Uterus (tissue), 4 donors: ENCODE results near the gene HNRNPAB. TPM values are rescaled to one million over a fixed set of nuclear protein-coding genes. Genes with fewer than 3 reads are reported as not detected.

Experiments used
- DNase-seq, 2 donors: peaks; one replicate each; pipeline ENCODE4 v3.0.0-alpha.2; 2019 to 2020
- H3K27ac ChIP-seq, 2 donors: fragments of 200-600 bp; sonication (generic); 1 replicate in 1 of 2; 2 replicates in 1 of 2; pipeline ENCODE4 v1.5.1; 2016 to 2018
- H3K27me3 ChIP-seq, 2 donors: fragments of 200-600 bp; sonication (generic); one replicate each; pipeline ENCODE4 v1.5.1; 2018 to 2019; ENCODE audit warnings: control low read depth in 1 of 2
- H3K36me3 ChIP-seq, 2 donors: fragments of 200-600 bp; sonication (generic); one replicate each; pipeline ENCODE4 v1.5.1; 2019; ENCODE audit warnings: control low read depth in 1 of 2
- H3K4me1 ChIP-seq, 2 donors: fragments of 200-600 bp; sonication (generic); one replicate each; pipeline ENCODE4 v1.5.1; 2018 to 2019; ENCODE audit warnings: control low read depth in 1 of 2
- H3K4me3 ChIP-seq, 2 donors: fragments of 200-600 bp; sonication (generic); 1 replicate in 1 of 2; 2 replicates in 1 of 2; pipeline ENCODE4 v1.5.1; 2018 to 2019; ENCODE audit warnings: mild to moderate bottlenecking in 1 of 2
- H3K9me3 ChIP-seq, 2 donors: fragments of 200-600 bp; sonication (generic); one replicate each; pipeline ENCODE4 v1.5.1; 2019; ENCODE audit warnings: control low read depth in 1 of 2
- CTCF ChIP-seq, 4 experiments: fragments of 200-600 bp in 2 of 4; fragments of 450-650 bp in 2 of 4; sonication (generic) in 2 of 4; IDR thresholded peaks; one replicate each; pipeline ENCODE4 v1.5.1; 2016 to 2019; ENCODE audit warnings: antibody characterized with exemption in 4 of 4, mild to moderate bottlenecking in 2 of 4, moderate library complexity in 1 of 4
- POLR2A ChIP-seq, 2 donors: fragments of 450-650 bp; IDR thresholded peaks; one replicate each; pipeline ENCODE4 v1.6.1; 2016; ENCODE audit warnings: antibody characterized with exemption in 2 of 2, mild to moderate bottlenecking in 1 of 2, moderate library complexity in 1 of 2
- intact Hi-C: fragments of 100-400 bp; cut with DNase I; formaldehyde crosslinking; loops from one replicate; pipeline ENCODE4 v1.15.1; 2023; ENCODE audit warnings: low total_unique reads
- total RNA-seq, 4 donors: library from RNA; depleted of rRNA in 3 of 4; stranded (reverse); fragments of >200 nt in 3 of 4; gene quantifications; one replicate each; pipeline versions ENCODE4 v1.1.0 to v1.2.4, GENCODE V29; 2014 to 2023
- donor health status: DM: yes; HTN: yes; CAD: no.

The HNRNPAB gene
- total RNA-seq, 4 donors from 2014 or later, result 45.1 to 112 (median 73.4) TPM

- no peaks in the 10 kb centered on the region for H3K36me3 ChIP-seq
- no peak overlapping the region for H3K27ac ChIP-seq
- no peaks in the 10 kb centered on the region for H3K4me1 ChIP-seq
- no peaks in the 10 kb centered on the region for H3K27me3 ChIP-seq
- intact Hi-C loops, result no loop called here
- TF ChIP-seq CTCF (IDR thresholded peaks at IDR 0.05) (no peak), POLR2A (IDR thresholded peaks at IDR 0.05) (no peak)
- H3K9me3 ChIP-seq, result no peaks in the 10 kb centered on the region
- no peak for DNase-seq
- no peak overlapping the region for H3K4me3 ChIP-seq
Observed at GRCh38 chr5:178214160-178214803, 9.9 kb downstream of the HNRNPAB start.

- TF ChIP-seq POLR2A (IDR thresholded peaks at IDR 0.05) (no peak), CTCF (IDR thresholded peaks at IDR 0.05) (no peak)
- intact Hi-C loops, result no loop called here
Observed at GRCh38 chr5:178215280-178216002, 11.1 kb downstream of the HNRNPAB start.

GRCh38 chr5:178216088-178216534 lies 11.8 kb downstream of the HNRNPAB start:
- Histone ChIP-seq H3K27ac (no peak overlapping the region), H3K4me1 (no peaks in the 10 kb centered on the region), H3K36me3 (no peaks in the 10 kb centered on the region), H3K27me3 (no peaks in the 10 kb centered on the region), H3K4me3 (no peak overlapping the region), H3K9me3 (no peaks in the 10 kb centered on the region)
- DNase-seq, result no peak
- TF ChIP-seq POLR2A (IDR thresholded peaks at IDR 0.05), result no peak
- no peak for TF ChIP-seq CTCF (IDR thresholded peaks at IDR 0.05)
- intact Hi-C loops, result no loop called here

More at GRCh38 chr5:178215280-178216002, 11.1 kb downstream of the HNRNPAB start:
- Histone ChIP-seq H3K27me3 (no peaks in the 10 kb centered on the region), H3K36me3 (no peaks in the 10 kb centered on the region), H3K9me3 (no peaks in the 10 kb centered on the region), H3K4me1 (no peaks in the 10 kb centered on the region), H3K4me3 (no peak overlapping the region), H3K27ac (no peak overlapping the region)
- DNase-seq, result no peak

- intact Hi-C loops, result no loop called here
- Histone ChIP-seq H3K4me1 (no peaks in the 10 kb centered on the region), H3K4me3 (no peak overlapping the region), H3K27ac (no peak overlapping the region), H3K9me3 (no peaks in the 10 kb centered on the region), H3K27me3 (no peaks in the 10 kb centered on the region), H3K36me3 (no peaks in the 10 kb centered on the region)
- no peak for DNase-seq
- TF ChIP-seq CTCF (IDR thresholded peaks at IDR 0.05), result no peak
- TF ChIP-seq POLR2A (IDR thresholded peaks at IDR 0.05), result no peak
Observed at GRCh38 chr5:178216779-178217178, 12.4 kb downstream of the HNRNPAB start.

- Histone ChIP-seq H3K36me3 (no peaks in the 10 kb centered on the region), H3K27me3 (no peaks in the 10 kb centered on the region), H3K4me1 (no peaks in the 10 kb centered on the region), H3K27ac (no peak overlapping the region), H3K9me3 (no peaks in the 10 kb centered on the region), H3K4me3 (no peak overlapping the region)
- no peak for DNase-seq
- TF ChIP-seq CTCF (IDR thresholded peaks at IDR 0.05) (no peak), POLR2A (IDR thresholded peaks at IDR 0.05) (no peak)
- intact Hi-C loops, result no loop called here
Observed at GRCh38 chr5:178218237-178218776, 14.0 kb downstream of the HNRNPAB start.
